Measurements from ENCODE around the gene ECE1. TPM values are rescaled to one million over a fixed set of nuclear protein-coding genes. Genes with fewer than 3 reads are reported as not detected.
"Not testable (repeated sequence)": the region's sequence is repeated elsewhere in the genome, so short reads cannot be mapped to it uniquely, and the experiment has no call there.

The ECE1 gene
- total and polyA plus RNA-seq, 9 donors = 37.3 to 313 (median 119) TPM

- Histone ChIP-seq H3K27me3 (no peaks in the 10 kb centered on the region), H3K4me3 (peak overlapping the region; percentile 87), H3K36me3 (no peaks in the 10 kb centered on the region), H3K4me1 (ENCODE audit: insufficient read depth) (no peaks in the 10 kb centered on the region), H3K9me3 (no peaks in the 10 kb centered on the region), H3K27ac (peak overlapping the region; percentile 67 to 85)
- TF ChIP-seq CTCF (IDR thresholded peaks at IDR 0.05) (peak in 1 of 3 donors; percentile 21), EP300 (IDR thresholded peaks at IDR 0.05) (no peak)
- DNase-seq = peak; percentile 24 to 68 (median 49)
- WGBS, 3 donors = 0 to 1% (median 0%) methylated on average over 39 to 68 of the region's 69 CpGs
- intact Hi-C loops (cut with DNase I) = no loop called here
Measured at GRCh38 chr1:21175670-21176581, 114.3 kb downstream of the ECE1 start.

GRCh38 chr1:21175324-21175669, 115.0 kb downstream of the ECE1 start:
- Histone ChIP-seq H3K9me3 (no peaks in the 10 kb centered on the region), H3K36me3 (no peaks in the 10 kb centered on the region), H3K27ac (peak overlapping the region; percentile 14 to 85), H3K27me3 (no peaks in the 10 kb centered on the region), H3K4me3 (peak overlapping the region; percentile 87), H3K4me1 (ENCODE audit: insufficient read depth) (no peaks in the 10 kb centered on the region)
- intact Hi-C loops (cut with DNase I) = no loop called here
- TF ChIP-seq EP300 (IDR thresholded peaks at IDR 0.05) (no peak), CTCF (IDR thresholded peaks at IDR 0.05) (no peak), POLR2A (IDR thresholded peaks at IDR 0.05) (no peak)
- 0 to 1% (median 1%) methylated on average over 6 of the region's 6 CpGs for WGBS, 3 donors
- peak in 1 of 5 donors; percentile 32 for DNase-seq

- no peaks in the 10 kb centered on the region for H3K4me1 ChIP-seq (ENCODE audit: insufficient read depth)
- no peak for TF ChIP-seq EP300 (IDR thresholded peaks at IDR 0.05)
- TF ChIP-seq POLR2A (IDR thresholded peaks at IDR 0.05) = no peak
- no peak for TF ChIP-seq CTCF (IDR thresholded peaks at IDR 0.05)
- H3K4me3 ChIP-seq = peak overlapping the region; percentile 87
- intact Hi-C loops (cut with DNase I) = no loop called here
- WGBS, 3 donors = 3 to 5% (median 5%) methylated on average over 12 of the region's 12 CpGs
- no peak for DNase-seq
- no peaks in the 10 kb centered on the region for H3K36me3 ChIP-seq
- no peaks in the 10 kb centered on the region for H3K27me3 ChIP-seq
- H3K27ac ChIP-seq = peak overlapping the region; percentile 14 to 85
- H3K9me3 ChIP-seq = no peaks in the 10 kb centered on the region
Measured at GRCh38 chr1:21174654-21175323, 115.5 kb downstream of the ECE1 start.

GRCh38 chr1:21174230-21174629, 116.0 kb downstream of the ECE1 start:
- peak overlapping the region in 1 of 2 donors; percentile 85 for H3K27ac ChIP-seq
- 28 to 37% (median 35%) methylated on average over 2 of the region's 2 CpGs for WGBS, 3 donors
- H3K27me3 ChIP-seq = no peaks in the 10 kb centered on the region
- DNase-seq = no peak
- TF ChIP-seq CTCF (IDR thresholded peaks at IDR 0.05) = no peak
- TF ChIP-seq EP300 (IDR thresholded peaks at IDR 0.05) = no peak
- no peak for TF ChIP-seq POLR2A (IDR thresholded peaks at IDR 0.05)
- H3K4me3 ChIP-seq = peak overlapping the region; percentile 87
- no peaks in the 10 kb centered on the region for H3K9me3 ChIP-seq
- intact Hi-C loops (cut with DNase I) = no loop called here
- H3K4me1 ChIP-seq (ENCODE audit: insufficient read depth) = no peaks in the 10 kb centered on the region
- no peaks in the 10 kb centered on the region for H3K36me3 ChIP-seq

- H3K9me3 ChIP-seq; H3K27ac ChIP-seq; H3K4me3 ChIP-seq; H3K36me3 ChIP-seq; DNase-seq; H3K27me3 ChIP-seq; intact Hi-C loops (cut with DNase I); H3K4me1 ChIP-seq (ENCODE audit: insufficient read depth): not testable (repeated sequence)
- 85 to 94% (median 89%) methylated on average over 11 to 12 of the region's 12 CpGs for WGBS, 3 donors
Measured at GRCh38 chr1:21173096-21173495, 117.2 kb downstream of the ECE1 start.

- H3K27me3 ChIP-seq; H3K4me3 ChIP-seq; intact Hi-C loops (cut with DNase I); H3K9me3 ChIP-seq; H3K4me1 ChIP-seq (ENCODE audit: insufficient read depth); H3K36me3 ChIP-seq; H3K27ac ChIP-seq: not testable (repeated sequence)
- 9 to 10% (median 10%) methylated on average over 4 of the region's 4 CpGs for WGBS, 3 donors
- peak in 1 of 5 donors; percentile 47 for DNase-seq
Measured at GRCh38 chr1:21170837-21171236, 119.4 kb downstream of the ECE1 start.

All from ovary (tissue), 9 donors.